Measurements from ENCODE around the gene MAPKAPK3. TPM values are rescaled to one million over a fixed set of nuclear protein-coding genes. Genes with fewer than 3 reads are reported as not detected.

The MAPKAPK3 gene
- total and polyA plus RNA-seq, 10 donors: 18.0 to 55.0 (median 42.2) TPM

DNA sequence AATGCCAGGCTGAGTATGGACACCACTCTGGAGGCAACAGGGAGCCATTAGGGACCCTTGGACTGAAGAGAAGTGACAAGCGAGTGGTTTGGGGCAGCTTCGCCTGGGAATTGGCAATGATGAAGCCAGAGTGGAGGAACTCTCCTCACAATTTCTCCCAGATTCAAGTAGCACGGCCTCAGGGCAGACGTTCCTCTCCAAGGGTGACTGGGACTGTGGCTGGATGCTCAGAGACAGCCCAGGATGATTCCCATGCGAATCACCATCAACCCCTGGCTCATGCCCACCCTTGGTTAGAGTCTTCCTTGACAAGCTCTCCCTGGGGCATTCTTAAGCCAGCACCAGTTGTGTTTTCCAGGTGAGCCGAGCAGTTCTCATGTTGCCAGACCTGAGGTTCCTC lies 41.5 kb downstream of the MAPKAPK3 start:
- H3K27ac ChIP-seq: no peak overlapping the region
- TF ChIP-seq POLR2AphosphoS5 (IDR thresholded peaks at IDR 0.05): no peak
- TF ChIP-seq POLR2A (IDR thresholded peaks at IDR 0.05): no peak
- TF ChIP-seq, protein P1, sequence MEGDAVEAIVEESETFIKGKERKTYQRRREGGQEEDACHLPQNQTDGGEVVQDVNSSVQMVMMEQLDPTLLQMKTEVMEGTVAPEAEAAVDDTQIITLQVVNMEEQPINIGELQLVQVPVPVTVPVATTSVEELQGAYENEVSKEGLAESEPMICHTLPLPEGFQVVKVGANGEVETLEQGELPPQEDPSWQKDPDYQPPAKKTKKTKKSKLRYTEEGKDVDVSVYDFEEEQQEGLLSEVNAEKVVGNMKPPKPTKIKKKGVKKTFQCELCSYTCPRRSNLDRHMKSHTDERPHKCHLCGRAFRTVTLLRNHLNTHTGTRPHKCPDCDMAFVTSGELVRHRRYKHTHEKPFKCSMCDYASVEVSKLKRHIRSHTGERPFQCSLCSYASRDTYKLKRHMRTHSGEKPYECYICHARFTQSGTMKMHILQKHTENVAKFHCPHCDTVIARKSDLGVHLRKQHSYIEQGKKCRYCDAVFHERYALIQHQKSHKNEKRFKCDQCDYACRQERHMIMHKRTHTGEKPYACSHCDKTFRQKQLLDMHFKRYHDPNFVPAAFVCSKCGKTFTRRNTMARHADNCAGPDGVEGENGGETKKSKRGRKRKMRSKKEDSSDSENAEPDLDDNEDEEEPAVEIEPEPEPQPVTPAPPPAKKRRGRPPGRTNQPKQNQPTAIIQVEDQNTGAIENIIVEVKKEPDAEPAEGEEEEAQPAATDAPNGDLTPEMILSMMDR (IDR thresholded peaks at IDR 0.05 in 8 of 11, conservative IDR thresholded peaks at IDR 0.05 in 3 of 11): no peak
- intact Hi-C loops (cut with DNase I; ENCODE audit: low total_unique reads): no loop called here

DNA sequence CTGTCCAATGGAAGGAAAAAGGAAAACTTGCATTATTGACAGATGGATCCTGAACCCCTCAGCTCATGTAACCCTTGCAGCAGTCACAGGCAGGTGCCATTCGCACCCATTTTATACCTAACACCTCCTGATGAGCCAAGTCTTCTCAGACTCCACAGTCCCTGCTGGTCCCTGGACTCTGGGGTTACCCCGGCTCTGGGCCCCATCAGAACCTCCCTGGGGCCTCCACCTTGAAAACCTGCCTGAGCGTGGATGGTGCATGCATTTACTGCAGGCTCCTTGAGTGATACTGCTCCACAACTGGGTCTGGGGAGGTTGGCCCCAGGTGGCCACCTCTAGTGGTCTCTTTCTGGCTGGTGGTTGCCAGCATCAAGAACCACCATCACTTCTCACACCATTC lies 41.9 kb downstream of the MAPKAPK3 start:
- intact Hi-C loops (cut with DNase I; ENCODE audit: low total_unique reads): no loop called here
- Histone ChIP-seq H3K27ac (no peak overlapping the region), H3K36me3 (no peaks in the 10 kb centered on the region), H3K4me3 (no peak overlapping the region), H3K27me3 (replicated peaks in 1 of 7) (no peaks in the 10 kb centered on the region), H3K9me3 (no peaks in the 10 kb centered on the region), H3K4me1 (peaks cover 0 to 10% (median 0%) of the 10 kb centered on the region in 6 donors)
- 80 to 98% (median 89%) methylated on average over 2 to 3 of the region's 3 CpGs for WGBS, 5 donors
- TF ChIP-seq POLR2AphosphoS5 (IDR thresholded peaks at IDR 0.05): no peak
- TF ChIP-seq, protein P1 (IDR thresholded peaks at IDR 0.05 in 8 of 11, conservative IDR thresholded peaks at IDR 0.05 in 3 of 11): no peak
- peak; percentile 17 for DNase-seq

More for the DNA sequence above, 41.5 kb downstream of the MAPKAPK3 start:
- Histone ChIP-seq H3K9me3 (no peaks in the 10 kb centered on the region), H3K4me3 (no peak overlapping the region), H3K4me1 (peaks cover 0 to 10% (median 0%) of the 10 kb centered on the region in 6 donors), H3K27me3 (replicated peaks in 1 of 7) (no peaks in the 10 kb centered on the region), H3K36me3 (no peaks in the 10 kb centered on the region)
- 90 to 99% (median 92%) methylated on average over 5 to 6 of the region's 6 CpGs for WGBS, 5 donors
- DNase-seq: no peak

DNA sequence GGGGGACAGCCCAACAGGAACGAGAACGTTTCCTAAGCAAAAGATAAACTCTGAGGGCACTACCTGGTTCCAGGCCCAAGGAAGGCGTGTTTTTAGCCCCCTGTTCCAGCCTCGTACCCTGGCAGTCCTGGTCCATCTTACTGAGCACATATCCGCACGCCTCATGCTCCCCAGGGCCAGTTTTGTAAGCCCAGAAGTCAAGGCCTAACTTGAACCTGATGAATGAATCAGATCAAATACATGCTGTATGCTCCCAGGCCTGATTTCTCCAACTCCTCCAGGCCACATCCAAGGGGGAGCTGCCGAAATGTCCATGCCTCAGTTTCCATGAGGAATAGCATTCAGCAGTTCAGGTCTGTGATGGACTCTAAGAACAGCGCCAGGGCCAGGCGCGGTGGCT lies 43.4 kb downstream of the MAPKAPK3 start:
- H3K4me1 ChIP-seq: peaks cover 0 to 7% (median 0%) of the 10 kb centered on the region in 6 donors
- DNase-seq: no peak
- intact Hi-C loops (cut with DNase I; ENCODE audit: low total_unique reads): no loop called here
- H3K36me3 ChIP-seq: no peaks in the 10 kb centered on the region
- H3K4me3 ChIP-seq: no peak overlapping the region
- no peak for TF ChIP-seq POLR2AphosphoS5 (IDR thresholded peaks at IDR 0.05)
- TF ChIP-seq, protein P1 (IDR thresholded peaks at IDR 0.05 in 8 of 11, conservative IDR thresholded peaks at IDR 0.05 in 3 of 11): no peak
- TF ChIP-seq POLR2A (IDR thresholded peaks at IDR 0.05): no peak
- H3K27ac ChIP-seq: no peak overlapping the region
- H3K27me3 ChIP-seq (replicated peaks in 1 of 7): no peaks in the 10 kb centered on the region
- H3K9me3 ChIP-seq: no peaks in the 10 kb centered on the region
- 92 to 98% (median 93%) methylated on average over 6 to 10 of the region's 10 CpGs for WGBS, 5 donors

DNA sequence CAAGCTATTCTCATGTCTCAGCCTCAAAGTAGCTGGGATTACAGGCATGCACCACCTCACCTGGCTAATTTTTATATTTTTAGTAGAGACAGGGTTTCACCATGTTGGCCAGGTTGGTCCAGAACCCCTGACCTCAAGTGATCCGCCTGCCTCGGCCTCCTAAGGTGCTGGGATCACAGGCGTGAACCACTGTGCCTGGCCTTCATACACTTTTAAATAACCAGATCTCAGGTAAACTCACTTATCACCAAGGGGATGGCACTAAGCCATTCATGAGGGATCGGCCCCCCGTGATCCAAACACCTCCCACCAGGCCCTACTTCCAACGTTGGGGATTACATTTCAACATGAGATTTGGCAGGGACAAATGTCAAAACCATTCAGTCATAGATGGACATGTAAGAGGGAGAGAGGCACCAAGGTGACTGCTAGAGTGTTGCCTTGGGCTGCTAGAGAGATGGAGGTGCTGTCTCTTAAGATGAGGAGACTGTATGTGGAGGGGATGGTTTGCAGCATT lies 44.4 kb downstream of the MAPKAPK3 start:
- TF ChIP-seq, protein P1 (IDR thresholded peaks at IDR 0.05 in 8 of 11, conservative IDR thresholded peaks at IDR 0.05 in 3 of 11): no peak
- no peak for DNase-seq
- H3K27ac ChIP-seq: no peak overlapping the region
- intact Hi-C loops (cut with DNase I; ENCODE audit: low total_unique reads): no loop called here
- H3K27me3 ChIP-seq (replicated peaks in 1 of 7): no peaks in the 10 kb centered on the region
- no peaks in the 10 kb centered on the region for H3K36me3 ChIP-seq
- H3K9me3 ChIP-seq: no peaks in the 10 kb centered on the region
- H3K4me3 ChIP-seq: no peak overlapping the region
- 83 to 93% (median 87%) methylated on average over 6 of the region's 6 CpGs for WGBS, 5 donors
- peaks cover 0 to 7% (median 0%) of the 10 kb centered on the region in 6 donors for H3K4me1 ChIP-seq

All from spleen (tissue), 11 donors.